ENCODE data around the gene FREM3.

DNA sequence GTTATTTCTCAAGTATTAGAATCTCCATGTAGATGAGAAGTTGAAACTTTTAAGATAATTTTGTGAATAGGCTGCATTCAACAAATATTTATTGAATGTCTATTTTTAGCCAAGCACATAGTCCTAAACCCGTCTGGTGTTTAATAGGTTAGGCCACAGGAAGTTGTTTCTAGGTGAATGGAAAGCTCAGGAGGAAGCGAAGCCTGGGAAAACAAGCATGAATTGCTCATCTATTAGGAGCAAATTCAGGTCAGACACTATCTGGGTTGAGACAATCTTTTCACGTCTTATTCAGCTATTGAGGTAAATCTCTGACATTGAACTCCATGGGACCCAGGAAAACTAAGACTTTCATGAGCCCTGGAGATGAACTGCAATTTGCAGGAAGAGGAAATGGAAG, 43.1 kb upstream of the FREM3 start:
- no peak for TF ChIP-seq POLR2A (IDR thresholded peaks at IDR 0.05)
- TF ChIP-seq, protein P1, sequence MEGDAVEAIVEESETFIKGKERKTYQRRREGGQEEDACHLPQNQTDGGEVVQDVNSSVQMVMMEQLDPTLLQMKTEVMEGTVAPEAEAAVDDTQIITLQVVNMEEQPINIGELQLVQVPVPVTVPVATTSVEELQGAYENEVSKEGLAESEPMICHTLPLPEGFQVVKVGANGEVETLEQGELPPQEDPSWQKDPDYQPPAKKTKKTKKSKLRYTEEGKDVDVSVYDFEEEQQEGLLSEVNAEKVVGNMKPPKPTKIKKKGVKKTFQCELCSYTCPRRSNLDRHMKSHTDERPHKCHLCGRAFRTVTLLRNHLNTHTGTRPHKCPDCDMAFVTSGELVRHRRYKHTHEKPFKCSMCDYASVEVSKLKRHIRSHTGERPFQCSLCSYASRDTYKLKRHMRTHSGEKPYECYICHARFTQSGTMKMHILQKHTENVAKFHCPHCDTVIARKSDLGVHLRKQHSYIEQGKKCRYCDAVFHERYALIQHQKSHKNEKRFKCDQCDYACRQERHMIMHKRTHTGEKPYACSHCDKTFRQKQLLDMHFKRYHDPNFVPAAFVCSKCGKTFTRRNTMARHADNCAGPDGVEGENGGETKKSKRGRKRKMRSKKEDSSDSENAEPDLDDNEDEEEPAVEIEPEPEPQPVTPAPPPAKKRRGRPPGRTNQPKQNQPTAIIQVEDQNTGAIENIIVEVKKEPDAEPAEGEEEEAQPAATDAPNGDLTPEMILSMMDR (IDR thresholded peaks at IDR 0.05), result no peak
